Measurements from ENCODE around the gene SETD1A.
A peak's percentile ranks its signal among the peaks of the same experiment; 100 is the strongest.
"Not testable (repeated sequence)": the region's sequence is repeated elsewhere in the genome, so short reads cannot be mapped to it uniquely, and the experiment has no call there.

SETD1A gene

GRCh38 chr16:30998852-30999761 lies 41.6 kb downstream of the SETD1A start:
- DNase-seq (ENCODE audit: low read depth), result no peak

- no peak for DNase-seq (ENCODE audit: low read depth)
These were observed 43.3 kb downstream of the SETD1A start for GRCh38 chr16:31000671-31001382.

GRCh38 chr16:31001507-31002249 lies 44.1 kb downstream of the SETD1A start:
- DNase-seq (ENCODE audit: low read depth), result no peak

- DNase-seq (ENCODE audit: low read depth), result no peak
These were observed 44.7 kb downstream of the SETD1A start for GRCh38 chr16:31002250-31002700.

- no peak for DNase-seq (ENCODE audit: low read depth)
These were observed 45.3 kb downstream of the SETD1A start for GRCh38 chr16:31002862-31003341.

GRCh38 chr16:31003744-31004143 lies 46.2 kb downstream of the SETD1A start:
- no peak for DNase-seq (ENCODE audit: low read depth)

- no peak for DNase-seq (ENCODE audit: low read depth)
These were observed 47.1 kb downstream of the SETD1A start for GRCh38 chr16:31004658-31005057.

- DNase-seq (ENCODE audit: low read depth), result peak; percentile 64
These were observed 48.0 kb downstream of the SETD1A start for GRCh38 chr16:31005350-31006085.

GRCh38 chr16:31006086-31006385 lies 48.5 kb downstream of the SETD1A start:
- no peak for DNase-seq (ENCODE audit: low read depth)

GRCh38 chr16:31006589-31006988 lies 49.0 kb downstream of the SETD1A start:
- no peak for DNase-seq (ENCODE audit: low read depth)

- DNase-seq (ENCODE audit: low read depth), result no peak
These were observed 50.1 kb downstream of the SETD1A start for GRCh38 chr16:31007684-31008083.

- DNase-seq (ENCODE audit: low read depth), result peak; percentile 85
These were observed 50.6 kb downstream of the SETD1A start for GRCh38 chr16:31008149-31008548.

- DNase-seq (ENCODE audit: low read depth), result no peak
These were observed 51.0 kb downstream of the SETD1A start for GRCh38 chr16:31008551-31008950.

GRCh38 chr16:31009120-31009519 lies 51.6 kb downstream of the SETD1A start:
- DNase-seq (ENCODE audit: low read depth), result no peak

- DNase-seq (ENCODE audit: low read depth), result no peak
These were observed 52.5 kb downstream of the SETD1A start for GRCh38 chr16:31009894-31010584.

- no peak for DNase-seq (ENCODE audit: low read depth)
These were observed 53.2 kb downstream of the SETD1A start, which contains the start of gene STX1B for GRCh38 chr16:31010585-31011325. STX1B (minus strand) TSS chr16:31010638; CDS start chr16:31010396, 242 bp downstream.

GRCh38 chr16:31011815-31012214 lies 54.3 kb downstream of the SETD1A start:
- not testable (repeated sequence) for DNase-seq (ENCODE audit: low read depth)

- DNase-seq (ENCODE audit: low read depth), result not testable (repeated sequence)
These were observed 55.7 kb downstream of the SETD1A start for GRCh38 chr16:31013292-31013691.

GRCh38 chr16:31016018-31016417 lies 58.5 kb downstream of the SETD1A start:
- DNase-seq (ENCODE audit: low read depth), result no peak

GRCh38 chr16:31017756-31018155 lies 60.2 kb downstream of the SETD1A start:
- DNase-seq (ENCODE audit: low read depth), result not testable (repeated sequence)

Measured in iris pigment epithelial cell (primary cell).